Left lung (tissue), 10 donors: ENCODE data around the gene NECAB2. TPM values are rescaled to one million over a fixed set of nuclear protein-coding genes. Genes with fewer than 3 reads are reported as not detected.

ENCODE experiments used
- ATAC-seq: fragments of 200-7000 bp; cut with Tn5 transposase; one replicate; pipeline ENCODE4 v1.9.1; 2020; ENCODE audit warnings: moderate library complexity
- DNase-seq, 4 donors: peaks; one replicate each; pipeline ENCODE4 v3.0.0-alpha.2; 2013 to 2020
- H3K27ac ChIP-seq, 2 donors: fragments of 200-600 bp; sonication (generic) in 1 of 2; one replicate each; pipeline versions ENCODE4 v1.5.0 to v1.8.0; 2020 to 2021
- H3K27me3 ChIP-seq, 2 donors: fragments of 200-600 bp; sonication (generic) in 1 of 2; one replicate each; pipeline versions ENCODE4 v1.5.0 to v1.8.0; 2020 to 2021
- H3K36me3 ChIP-seq, 2 donors: fragments of 200-600 bp; sonication (generic) in 1 of 2; one replicate each; pipeline versions ENCODE4 v1.5.0 to v1.8.0; 2020 to 2021
- H3K4me1 ChIP-seq, 2 donors: fragments of 200-600 bp; one replicate each; pipeline ENCODE4 v1.8.0; 2021
- H3K4me3 ChIP-seq, 2 donors: fragments of 200-600 bp; sonication (generic) in 1 of 2; one replicate each; pipeline versions ENCODE4 v1.5.0 to v1.8.0; 2020 to 2021; ENCODE audit warnings: mild to moderate bottlenecking in 1 of 2
- H3K9me3 ChIP-seq, 2 donors: fragments of 200-600 bp; sonication (generic) in 1 of 2; one replicate each; pipeline versions ENCODE4 v1.5.0 to v1.8.0; 2020 to 2021
- CTCF ChIP-seq, 2 donors: fragments of 200-600 bp; sonication (generic) in 1 of 2; IDR thresholded peaks; one replicate each; pipeline versions ENCODE4 v1.5.0 to v1.8.0; 2021; ENCODE audit warnings: antibody characterized with exemption in 2 of 2
- intact Hi-C, 2 donors: fragments of 100-400 bp; cut with DNase I; formaldehyde crosslinking; loops; one replicate each; pipeline versions ENCODE4 v1.11.2 to v1.14.2; 2022
- polyA plus RNA-seq, 6 donors: library from polyadenylated mRNA; unstranded; fragments of 120-200 nt; gene quantifications; one replicate each; pipeline ENCODE4 v1.2.1, GENCODE V29; 2013; ENCODE audit not compliant: insufficient read length in 6 of 6
- total RNA-seq, 2 donors: library from RNA; stranded (reverse); fragmentation: NEBNext Ultra II Directional; extraction: Animal tissue kit (Norgen Biotek cat#: 25700); gene quantifications; one replicate each; pipeline ENCODE4 v1.2.1, GENCODE V29; 2021
- donor health status: DM: no; HTN: yes; CAD: no.
- donor health status: DM: no; HTN: no; CAD: no.

Gene NECAB2
- total and polyA plus RNA-seq, 8 donors, result 0.17 to 0.79 (median 0.42) TPM

GRCh38 chr16:83952940-83953795, 14.9 kb upstream of the NECAB2 start, which contains the start of gene OSGIN1:
Gene OSGIN1, plus strand, starts transcription at chr16:83953240. Its CDS starts 4,432 bp downstream, at chr16:83957672.
- DNase-seq (peak; percentile 56 to 96 (median 90)), ATAC-seq (peak; percentile 93)
- H3K27me3 ChIP-seq, result no peaks in the 10 kb centered on the region
- peaks cover 20 to 36% of the 10 kb centered on the region in 2 donors for H3K4me1 ChIP-seq
- intact Hi-C loops, result no loop called here
- peak within 1 kb of the TSS; percentile 47 to 57 for H3K4me3 ChIP-seq
- peaks cover 0 to 7% of the 10 kb centered on the region in 2 donors for H3K36me3 ChIP-seq
- TF ChIP-seq CTCF (IDR thresholded peaks at IDR 0.05), result no peak
- no peaks in the 10 kb centered on the region for H3K9me3 ChIP-seq
- H3K27ac ChIP-seq, result peak within 1 kb of the TSS; percentile 85

- no peaks in the 10 kb centered on the region for H3K27me3 ChIP-seq
- TF ChIP-seq CTCF (IDR thresholded peaks at IDR 0.05), result peak in 1 of 2 donors; percentile 32
- H3K36me3 ChIP-seq, result peaks cover 0 to 16% of the 10 kb centered on the region in 2 donors
- DNase-seq (peak in 1 of 4 donors; percentile 50), ATAC-seq (peak; percentile 51)
- H3K9me3 ChIP-seq, result no peaks in the 10 kb centered on the region
- H3K4me3 ChIP-seq, result peak overlapping the region; percentile 47 to 57
- H3K27ac ChIP-seq, result peak overlapping the region; percentile 85
- H3K4me1 ChIP-seq, result peaks cover 20 to 36% of the 10 kb centered on the region in 2 donors
- intact Hi-C loops, result no loop called here
Measured at GRCh38 chr16:83953796-83954576, 14.1 kb upstream of the NECAB2 start.

GRCh38 chr16:83954577-83955016, 13.4 kb upstream of the NECAB2 start:
- DNase-seq, result peak in 3 of 4 donors; percentile 43 to 75 (median 70)
- peaks cover 0 to 22% of the 10 kb centered on the region in 2 donors for H3K36me3 ChIP-seq
- intact Hi-C loops, result no loop called here
- H3K4me1 ChIP-seq, result peaks cover 20 to 36% of the 10 kb centered on the region in 2 donors
- peak overlapping the region; percentile 39 to 85 for H3K27ac ChIP-seq
- H3K9me3 ChIP-seq, result no peaks in the 10 kb centered on the region
- TF ChIP-seq CTCF (IDR thresholded peaks at IDR 0.05), result no peak
- peak; percentile 55 for ATAC-seq
- H3K4me3 ChIP-seq, result peak overlapping the region in 1 of 2 donors; percentile 57
- H3K27me3 ChIP-seq, result no peaks in the 10 kb centered on the region

- no peaks in the 10 kb centered on the region for H3K27me3 ChIP-seq
- H3K36me3 ChIP-seq, result peaks cover 0 to 30% of the 10 kb centered on the region in 2 donors
- ATAC-seq (no peak), DNase-seq (peak in 2 of 4 donors; percentile 27 to 62)
- TF ChIP-seq CTCF (IDR thresholded peaks at IDR 0.05), result no peak
- H3K4me1 ChIP-seq, result peaks cover 20 to 36% of the 10 kb centered on the region in 2 donors
- no peaks in the 10 kb centered on the region for H3K9me3 ChIP-seq
- H3K4me3 ChIP-seq, result no peak overlapping the region
- H3K27ac ChIP-seq, result no peak overlapping the region
- intact Hi-C loops, result no loop called here
Measured at GRCh38 chr16:83955218-83956130, 12.6 kb upstream of the NECAB2 start.
